PC-3 (cell line): ENCODE data around the gene FAM114A1. TPM values are rescaled to one million over a fixed set of nuclear protein-coding genes. Genes with fewer than 3 reads are reported as not detected.

ENCODE experiments used
- ATAC-seq: fragments of 200-7000 bp; cut with Tn5 transposase; 2 replicates; pipeline ENCODE4 v1.9.1; 2020; ENCODE audit warnings: mild to moderate bottlenecking, moderate library complexity
- BruUV-seq: library from RNA; stranded (reverse); fragments of 400-500 nt; replicated peaks from 2 replicates; lab custom pipeline; 2021; lab: Mats Ljungman, UMichigan
- CTCF ChIA-PET: fragments of 300-600 bp; sonication (Branson Sonifier 250); formaldehyde crosslinking; loops from one replicate; lab custom pipeline; 2022; ENCODE audit warnings: antibody characterized with exemption; lab: Charles Lee
- POLR2A ChIA-PET: fragments of 300-600 bp; sonication (Branson Sonifier 250); formaldehyde crosslinking; loops from one replicate; lab custom pipeline; 2022; ENCODE audit warnings: antibody characterized with exemption; ENCODE audit not compliant: unreplicated experiment; lab: Charles Lee
- DNase-seq: peaks from one replicate; pipeline ENCODE4 v3.0.0-alpha.2; 2015
- H2AFZ ChIP-seq: fragments of 300-600 bp; sonication (generic); 2 replicates; pipeline ENCODE4 v1.6.0; 2016; ENCODE audit warnings: antibody characterized with exemption, low read length
- H3F3A ChIP-seq: fragments of 300-600 bp; sonication (generic); one replicate; pipeline ENCODE4 v1.6.0; 2017; ENCODE audit warnings: antibody characterized with exemption, low read length, control low read depth, mild to moderate bottlenecking; ENCODE audit not compliant: unreplicated experiment
- H3K27ac ChIP-seq: fragments of 300-600 bp; sonication (generic); 2 replicates; pipeline ENCODE4 v1.5.1; 2016; ENCODE audit warnings: mild to moderate bottlenecking, low read length
- H3K27me3 ChIP-seq: fragments of 300-600 bp; sonication (generic); 2 replicates; pipeline ENCODE4 v1.6.1; 2016; ENCODE audit warnings: low read length, mixed read lengths
- H3K36me3 ChIP-seq: fragments of 300-600 bp; sonication (generic); 2 replicates; pipeline ENCODE4 v1.6.1; 2016; ENCODE audit warnings: low read depth, mixed run types, low read length, mixed read lengths
- H3K4me1 ChIP-seq: fragments of 300-600 bp; sonication (generic); 2 replicates; pipeline ENCODE4 v1.5.1; 2016; ENCODE audit warnings: low read length; ENCODE audit not compliant: insufficient read depth
- H3K4me2 ChIP-seq: fragments of 300-600 bp; sonication (generic); 2 replicates; pipeline ENCODE4 v1.6.0; 2016; ENCODE audit warnings: low read length
- H3K4me3 ChIP-seq: fragments of 300-600 bp; sonication (generic); 2 replicates; pipeline ENCODE4 v1.5.1; 2016; ENCODE audit warnings: mild to moderate bottlenecking, low read length, mixed read lengths
- H3K79me2 ChIP-seq: fragments of 300-600 bp; sonication (generic); 2 replicates; pipeline ENCODE4 v1.6.1; 2017; ENCODE audit warnings: low read length, mixed read lengths
- H3K9ac ChIP-seq: fragments of 300-600 bp; sonication (generic); 2 replicates; pipeline ENCODE4 v1.6.0; 2016; ENCODE audit warnings: mild to moderate bottlenecking, low read length
- H3K9me2 ChIP-seq: fragments of 300-600 bp; sonication (generic); replicated peaks from 2 replicates; pipeline ENCODE4 v1.6.1; 2016; ENCODE audit warnings: mixed run types, low read length, mixed read lengths
- H3K9me3 ChIP-seq: fragments of 300-600 bp; sonication (generic); 2 replicates; pipeline ENCODE4 v1.6.1; 2016; ENCODE audit warnings: low read length, mixed read lengths
- H4K20me1 ChIP-seq: fragments of 300-600 bp; sonication (generic); 2 replicates; pipeline ENCODE4 v1.6.1; 2016; ENCODE audit warnings: low read length, mixed read lengths
- EZH2 ChIP-seq: fragments of 300-600 bp; sonication (generic); IDR thresholded peaks from one replicate; pipeline ENCODE4 v1.6.1; 2017; ENCODE audit warnings: antibody characterized with exemption, mild to moderate bottlenecking, low read length; ENCODE audit not compliant: unreplicated experiment
- EZH2phosphoT487 ChIP-seq: fragments of 300-600 bp; sonication (generic); IDR thresholded peaks from 2 replicates; pipeline ENCODE4 v1.6.1; 2018; ENCODE audit warnings: mild to moderate bottlenecking, antibody characterized with exemption, low read length, borderline replicate concordance
- intact Hi-C: fragments of 100-400 bp; cut with micrococcal nuclease; formaldehyde crosslinking; loops from 2 replicates; pipeline ENCODE4 v1.9.0; 2023
- total RNA-seq: library from RNA; depleted of rRNA; stranded (reverse); fragments of >200 nt; gene quantifications from 2 replicates; pipeline ENCODE4 v1.2.3, GENCODE V29; 2014
- TF ChIP-seq, protein P1 (sequence below): fragments of 300-600 bp; sonication (generic); conservative IDR thresholded peaks from 2 replicates; pipeline ENCODE4 v1.5.1; 2017; ENCODE audit warnings: antibody characterized with exemption, low read depth, mild to moderate bottlenecking, low read length

FAM114A1 gene
- total RNA-seq, 1 experiment from 2014 or later, result 25.0 TPM

DNA sequence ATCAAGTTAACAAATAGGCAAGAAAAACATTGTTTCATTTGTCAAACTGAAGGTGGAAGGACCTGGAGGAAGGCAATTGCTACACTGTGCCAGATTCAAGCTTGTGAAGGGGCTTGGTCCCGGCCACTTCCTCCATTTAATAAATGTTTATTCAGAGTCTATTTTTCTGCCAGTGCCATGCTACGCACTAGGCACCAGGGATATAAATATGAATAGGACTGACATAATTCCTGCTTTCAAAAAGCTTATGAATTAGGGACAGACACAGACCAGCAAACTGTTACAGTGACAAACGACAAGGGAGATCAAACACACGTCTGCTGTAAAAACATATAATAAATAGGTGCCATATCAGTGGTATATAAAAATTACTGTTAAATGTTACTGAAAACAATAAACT, 11.6 kb upstream of the FAM114A1 start:
- Histone ChIP-seq H3K9me2 (no peaks in the 10 kb centered on the region), H3K9ac (peak overlapping the region; percentile 47), H3K27me3 (no peaks in the 10 kb centered on the region), H3K79me2 (no peaks in the 10 kb centered on the region), H3K36me3 (no peaks in the 10 kb centered on the region), H3K4me2 (peak overlapping the region; percentile 88), H3K4me3 (peak overlapping the region; percentile 69), H2AFZ (peak overlapping the region; percentile 71), H3F3A (peaks cover 5% of the 10 kb centered on the region), H3K4me1 (peaks cover 15% of the 10 kb centered on the region), H3K9me3 (no peaks in the 10 kb centered on the region), H3K27ac (peak overlapping the region; percentile 91), H4K20me1 (no peaks in the 10 kb centered on the region)
- no peak for TF ChIP-seq EZH2
- ChIA-PET CTCF (interaction anchor here (0.9 kb wide), 1 partner anchor 96 kb away, joined by 3 read pairs; no protein-coding TSS in a partner anchor), POLR2A (no interaction called here)
- DNase-seq, result no peak
- peak; percentile 52 for ATAC-seq
- no TSS peak for BruUV-seq
- intact Hi-C loops, result loop anchor here (1.0 to 5.0 kb wide), 2 partner anchors 69 to 97 kb away; no protein-coding TSS in a partner anchor

DNA sequence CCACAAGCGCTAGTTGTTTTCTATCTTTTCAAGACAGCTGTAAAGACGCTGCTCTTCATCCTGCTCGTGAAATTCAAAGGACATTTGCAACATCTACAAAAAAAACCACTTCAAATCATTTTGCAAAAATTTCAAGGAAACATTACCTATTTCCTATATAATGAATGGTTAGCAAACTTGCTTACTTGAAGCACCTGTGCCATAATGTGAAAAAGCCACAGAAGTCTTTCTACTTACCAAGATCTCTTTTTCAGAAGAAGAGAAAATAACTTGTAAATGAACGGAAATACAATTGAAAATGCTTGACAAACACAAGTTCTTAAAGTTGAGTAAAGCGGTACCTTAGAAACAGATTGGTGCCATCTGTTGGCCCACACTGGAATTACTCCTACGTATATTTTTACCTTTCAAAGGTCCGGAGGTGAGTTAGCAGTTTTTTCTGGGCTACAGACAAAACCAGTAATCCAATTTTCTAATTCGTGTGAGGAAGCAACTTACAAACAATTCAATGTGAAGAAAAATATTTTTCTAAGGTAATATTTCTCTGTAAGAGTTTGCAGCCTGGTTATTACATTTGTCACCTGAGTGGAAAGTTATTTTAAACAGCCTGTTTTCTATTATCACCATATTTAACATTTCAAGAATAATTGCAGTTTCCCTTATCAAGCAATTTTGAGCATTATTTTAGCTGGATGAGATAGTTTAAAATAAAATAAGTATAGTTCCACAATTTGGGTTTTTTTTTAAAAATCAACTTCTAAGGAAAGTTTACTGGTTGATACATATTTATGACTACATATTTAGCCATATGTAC, 10.9 kb upstream of the FAM114A1 start, which contains the start of gene TLR6:
Gene TLR6, minus strand, starts transcription at position 294 of the 814 bp plus-strand sequence. CDS start 27,344 bp downstream, outside the sequence.
- POLR2A ChIA-PET, result interaction anchor here (0.6 kb wide), 1 partner anchor 11 kb away, joined by 4 read pairs; no protein-coding TSS in a partner anchor

More for the DNA sequence above, 10.9 kb upstream of the FAM114A1 start, which contains the start of gene TLR6:
- no peaks in the 10 kb centered on the region for H3K79me2 ChIP-seq
- peak within 1 kb of the TSS; percentile 91 for H3K27ac ChIP-seq
- intact Hi-C loops, result loop anchor here (1.0 to 5.0 kb wide), 2 partner anchors 69 to 97 kb away; no protein-coding TSS in a partner anchor
- peak within 1 kb of the TSS; percentile 88 for H3K4me2 ChIP-seq
- peak; percentile 30; the same call in 1 of the 2 replicates for ATAC-seq
- BruUV-seq, result no TSS peak
- DNase-seq, result peak; percentile 87
- H3K9ac ChIP-seq, result peak within 1 kb of the TSS; percentile 47
- no peaks in the 10 kb centered on the region for H3K9me3 ChIP-seq
- H3K4me3 ChIP-seq, result peak within 1 kb of the TSS; percentile 69
- no peaks in the 10 kb centered on the region for H3K27me3 ChIP-seq
- TF ChIP-seq, protein P1, sequence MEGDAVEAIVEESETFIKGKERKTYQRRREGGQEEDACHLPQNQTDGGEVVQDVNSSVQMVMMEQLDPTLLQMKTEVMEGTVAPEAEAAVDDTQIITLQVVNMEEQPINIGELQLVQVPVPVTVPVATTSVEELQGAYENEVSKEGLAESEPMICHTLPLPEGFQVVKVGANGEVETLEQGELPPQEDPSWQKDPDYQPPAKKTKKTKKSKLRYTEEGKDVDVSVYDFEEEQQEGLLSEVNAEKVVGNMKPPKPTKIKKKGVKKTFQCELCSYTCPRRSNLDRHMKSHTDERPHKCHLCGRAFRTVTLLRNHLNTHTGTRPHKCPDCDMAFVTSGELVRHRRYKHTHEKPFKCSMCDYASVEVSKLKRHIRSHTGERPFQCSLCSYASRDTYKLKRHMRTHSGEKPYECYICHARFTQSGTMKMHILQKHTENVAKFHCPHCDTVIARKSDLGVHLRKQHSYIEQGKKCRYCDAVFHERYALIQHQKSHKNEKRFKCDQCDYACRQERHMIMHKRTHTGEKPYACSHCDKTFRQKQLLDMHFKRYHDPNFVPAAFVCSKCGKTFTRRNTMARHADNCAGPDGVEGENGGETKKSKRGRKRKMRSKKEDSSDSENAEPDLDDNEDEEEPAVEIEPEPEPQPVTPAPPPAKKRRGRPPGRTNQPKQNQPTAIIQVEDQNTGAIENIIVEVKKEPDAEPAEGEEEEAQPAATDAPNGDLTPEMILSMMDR, result peak; percentile 77
- TF ChIP-seq EZH2 (no peak), EZH2phosphoT487 (no peak)
- H3K36me3 ChIP-seq, result no peaks in the 10 kb centered on the region
- H3K9me2 ChIP-seq, result no peaks in the 10 kb centered on the region
- peak within 1 kb of the TSS; percentile 71 for H2AFZ ChIP-seq
- H3K4me1 ChIP-seq, result peaks cover 15% of the 10 kb centered on the region
- no peaks in the 10 kb centered on the region for H4K20me1 ChIP-seq
- CTCF ChIA-PET, result no interaction called here
- peaks cover 5% of the 10 kb centered on the region for H3F3A ChIP-seq
